K562 (cell line): Measurements from ENCODE around the gene ZBTB42. TPM values are rescaled to one million over a fixed set of nuclear protein-coding genes. Genes with fewer than 3 reads are reported as not detected.

Experiments used
- HMBOX1 ChIP-seq: sonication (generic); IDR thresholded peaks from 2 replicates; pipeline ENCODE4 v1.6.1; 2016
- ILK ChIP-seq: fragments of 450-650 bp; IDR thresholded peaks from 2 replicates; pipeline ENCODE4 v1.6.1; 2016; ENCODE audit warnings: missing genetic modification characterization, low read depth, mild to moderate bottlenecking, missing compliant biosample characterization, moderate library complexity, borderline replicate concordance
- NR2C1 ChIP-seq, 2 experiments: fragments of 450-650 bp; IDR thresholded peaks; 2 replicates each; pipeline ENCODE4 v1.6.1; 2017; ENCODE audit warnings: mild to moderate bottlenecking in 2 of 2, antibody characterized with exemption in 1 of 2, inconsistent platforms in 1 of 2, missing compliant biosample characterization in 1 of 2, missing genetic modification characterization in 1 of 2
- ZNF318 ChIP-seq, 2 experiments: fragments of 450-650 bp; IDR thresholded peaks; 2 replicates each; pipeline ENCODE4 v1.6.1; 2016; ENCODE audit warnings: mild to moderate bottlenecking in 2 of 2, borderline replicate concordance in 1 of 2, low read depth in 1 of 2, moderate library complexity in 1 of 2
- polyA plus RNA-seq, 8 experiments: library from polyadenylated mRNA; depleted of rRNA in 4 of 8; stranded (reverse) in 5 of 8; unstranded in 3 of 8; fragments of >200 nt; fragmentation: Nextera tagmentation in 2 of 8; fragmentation: Illumina TruSeq in 1 of 8; extraction: Ambion mirVana in 2 of 8; extraction: Trizol in 1 of 8; gene quantifications; 2 replicates each; pipeline versions ENCODE4 v1.2.1 to v1.2.3, GENCODE V29; 2011 to 2014; ENCODE audit warnings: inconsistent platforms in 1 of 8, missing spikeins in 1 of 8
- total RNA-seq, 7 experiments: library from RNA; depleted of rRNA in 6 of 7; stranded (reverse); fragments of >200 nt in 6 of 7; fragmentation: Illumina TruSeq in 2 of 7; extraction: Trizol in 2 of 7; gene quantifications; 2 replicates each; pipeline versions ENCODE4 v1.2.1 to v1.2.3, GENCODE V29; 2011 to 2021; ENCODE audit warnings: low replicate concordance in 1 of 7
- TF ChIP-seq, protein P1 (sequence below): sonication (generic); formaldehyde crosslinking; IDR thresholded peaks from 2 replicates; pipeline ENCODE4 v1.9.0; 2022; ENCODE audit warnings: mild to moderate bottlenecking, missing genetic modification reagents

The ZBTB42 gene
- total and polyA plus RNA-seq, 9 of the 15 experiments (the other 6 are each of a cell fraction or from before 2014, with no cell fraction given): 0.03 to 8.5 (median 2.4) TPM

- TF ChIP-seq ZNF318 (IDR thresholded peaks at IDR 0.05; ENCODE audit: borderline replicate concordance in 1 of 2, low read depth in 1 of 2) (no peak), NR2C1 (IDR thresholded peaks at IDR 0.05) (no peak), NR2C1 (tag; IDR thresholded peaks at IDR 0.05) (no peak), HMBOX1 (no peak), ILK (no peak)
- TF ChIP-seq, protein P1, sequence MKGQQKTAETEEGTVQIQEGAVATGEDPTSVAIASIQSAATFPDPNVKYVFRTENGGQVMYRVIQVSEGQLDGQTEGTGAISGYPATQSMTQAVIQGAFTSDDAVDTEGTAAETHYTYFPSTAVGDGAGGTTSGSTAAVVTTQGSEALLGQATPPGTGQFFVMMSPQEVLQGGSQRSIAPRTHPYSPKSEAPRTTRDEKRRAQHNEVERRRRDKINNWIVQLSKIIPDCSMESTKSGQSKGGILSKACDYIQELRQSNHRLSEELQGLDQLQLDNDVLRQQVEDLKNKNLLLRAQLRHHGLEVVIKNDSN (CRISPR knock-in tag): no peak
Observed at GRCh38 chr14:104802394-104803184, 1.7 kb downstream of the ZBTB42 start (continued).
